Panc1 (cell line): ENCODE results near the gene GFY.

Experiments used
- CTCF ChIP-seq: fragments of 450-650 bp; IDR thresholded peaks from 2 replicates; pipeline ENCODE4 v1.5.1; 2017; ENCODE audit warnings: mild to moderate bottlenecking
- POLR2AphosphoS5 ChIP-seq: IDR thresholded peaks from 2 replicates; pipeline ENCODE4 v1.6.1; 2012; ENCODE audit warnings: mild to moderate bottlenecking, low read depth, low read length, moderate library complexity
- REST ChIP-seq, 2 experiments: IDR thresholded peaks; 2 replicates each; pipeline ENCODE4 v1.6.1; 2011 to 2012; ENCODE audit warnings: low read depth in 2 of 2, control low read depth in 1 of 2, low read length in 1 of 2, mild to moderate bottlenecking in 1 of 2, moderate library complexity in 1 of 2; ENCODE audit not compliant: insufficient read depth in 1 of 2
- SIN3A ChIP-seq: IDR thresholded peaks from 2 replicates; pipeline ENCODE4 v1.6.1; 2012; ENCODE audit warnings: low read depth, mild to moderate bottlenecking, low read length, moderate library complexity, borderline replicate concordance; ENCODE audit not compliant: insufficient read depth
- TCF7L2 ChIP-seq: IDR thresholded peaks from 2 replicates; pipeline ENCODE4 v1.6.1; 2011; ENCODE audit warnings: mild to moderate bottlenecking, low read depth, low read length, inconsistent platforms

GRCh38 chr19:49447485-49448431 is 22.6 kb downstream of the GFY start:
- no peak for TF ChIP-seq CTCF
- no peak for TF ChIP-seq TCF7L2
- TF ChIP-seq REST (IDR thresholded peaks at IDR 0.05; ENCODE audit: insufficient read depth in 1 of 2, low read depth in 2 of 2, low read length in 1 of 2) = no peak
- no peak for TF ChIP-seq POLR2AphosphoS5
- TF ChIP-seq SIN3A = no peak
